HG03558 (cell line): ENCODE results near the gene PDZD2.
"Not testable (repeated sequence)": the region's sequence is repeated elsewhere in the genome, so short reads cannot be mapped to it uniquely, and the experiment has no call there.

ENCODE experiments used
- ATAC-seq: cut with Tn5 transposase; IDR thresholded peaks from one replicate; pipeline ENCODE4 v1.9.1; 2021; ENCODE audit warnings: moderate number of reproducible peaks; ENCODE audit not compliant: unreplicated experiment; ENCODE audit errors: extremely low read depth

PDZD2 gene

GRCh38 chr5:32044939-32045338, 406.0 kb downstream of the PDZD2 start:
- no peak for ATAC-seq

- no peak for ATAC-seq
Observed at GRCh38 chr5:32047056-32047455, 408.1 kb downstream of the PDZD2 start.

GRCh38 chr5:32051796-32052195, 412.9 kb downstream of the PDZD2 start:
- ATAC-seq: no peak

GRCh38 chr5:32055891-32056866, 417.2 kb downstream of the PDZD2 start:
- ATAC-seq: no peak

GRCh38 chr5:32057187-32058096, 418.5 kb downstream of the PDZD2 start:
- ATAC-seq: no peak

GRCh38 chr5:32058101-32058500, 419.2 kb downstream of the PDZD2 start:
- no peak for ATAC-seq

GRCh38 chr5:32058997-32059396, 420.1 kb downstream of the PDZD2 start:
- ATAC-seq: no peak

GRCh38 chr5:32059761-32060530, 421.0 kb downstream of the PDZD2 start:
- ATAC-seq: no peak

- no peak for ATAC-seq
Observed at GRCh38 chr5:32061236-32061635, 422.3 kb downstream of the PDZD2 start.

- ATAC-seq: no peak
Observed at GRCh38 chr5:32066448-32066847, 427.5 kb downstream of the PDZD2 start.

- no peak for ATAC-seq
Observed at GRCh38 chr5:32067774-32068470, 429.0 kb downstream of the PDZD2 start.

- no peak for ATAC-seq
Observed at GRCh38 chr5:32068561-32068960, 429.6 kb downstream of the PDZD2 start.

GRCh38 chr5:32069396-32069795, 430.5 kb downstream of the PDZD2 start:
- ATAC-seq: no peak

- no peak for ATAC-seq
Observed at GRCh38 chr5:32071351-32071944, 432.5 kb downstream of the PDZD2 start.

GRCh38 chr5:32072054-32072453, 433.1 kb downstream of the PDZD2 start:
- ATAC-seq: no peak

- no peak for ATAC-seq
Observed at GRCh38 chr5:32074401-32074800, 435.5 kb downstream of the PDZD2 start.

- ATAC-seq: no peak
Observed at GRCh38 chr5:32076699-32077695, 438.1 kb downstream of the PDZD2 start.

- ATAC-seq: not testable (repeated sequence)
Observed at GRCh38 chr5:32078855-32079254, 439.9 kb downstream of the PDZD2 start.
